SU-DHL-6 (cell line): Measurements from ENCODE around the gene KYNU.
A peak's percentile ranks its signal among the peaks of the same experiment; 100 is the strongest.
"Not testable (repeated sequence)": the region's sequence is repeated elsewhere in the genome, so short reads cannot be mapped to it uniquely, and the experiment has no call there.

Source experiments
- H2AFZ ChIP-seq: fragments of 200-600 bp; sonication (generic); 2 replicates; pipeline ENCODE4 v1.6.1; 2014; ENCODE audit warnings: low read depth, mild to moderate bottlenecking, moderate library complexity, mixed read lengths, antibody characterized with exemption, low read length; ENCODE audit not compliant: severe bottlenecking
- H3F3A ChIP-seq: fragments of 200-600 bp; shearing (Covaris generic); 2 replicates; pipeline ENCODE4 v1.6.0; 2016; ENCODE audit warnings: antibody characterized with exemption, mild to moderate bottlenecking; ENCODE audit not compliant: insufficient read depth
- H3K27ac ChIP-seq: fragments of 200-600 bp; sonication (generic); 2 replicates; pipeline ENCODE4 v1.5.1; 2016; ENCODE audit warnings: low read depth, mild to moderate bottlenecking, low read length, moderate library complexity, mixed read lengths
- H3K27me3 ChIP-seq: fragments of 200-600 bp; sonication (generic), shearing (Covaris generic); 2 replicates; pipeline ENCODE4 v1.6.0; 2014; ENCODE audit warnings: mild to moderate bottlenecking, low read length
- H3K36me3 ChIP-seq: fragments of 200-600 bp; sonication (generic); 2 replicates; pipeline ENCODE4 v1.6.1; 2014; ENCODE audit warnings: mild to moderate bottlenecking, low read length, mixed read lengths
- H3K4me2 ChIP-seq: fragments of 300-600, 200-600 bp; shearing (Covaris generic), sonication (generic); 2 replicates; pipeline ENCODE4 v1.6.0; 2014; ENCODE audit warnings: low read length, low read depth, mild to moderate bottlenecking; ENCODE audit not compliant: poor library complexity, severe bottlenecking
- H3K4me3 ChIP-seq: fragments of 200-600 bp; sonication (generic); 2 replicates; pipeline ENCODE4 v1.5.1; 2014; ENCODE audit warnings: antibody characterized with exemption, low read length, mild to moderate bottlenecking, mixed read lengths; ENCODE audit not compliant: insufficient read depth, poor library complexity, severe bottlenecking
- H3K79me2 ChIP-seq: fragments of 200-600 bp; sonication (generic); 2 replicates; pipeline ENCODE4 v1.6.1; 2014; ENCODE audit warnings: mild to moderate bottlenecking, low read length, moderate library complexity; ENCODE audit not compliant: insufficient read depth
- H3K9ac ChIP-seq: fragments of 200-600 bp; sonication (generic); 2 replicates; pipeline ENCODE4 v1.7.0; 2014; ENCODE audit warnings: mild to moderate bottlenecking, low read length
- H3K9me2 ChIP-seq: fragments of 200-600 bp; sonication (generic); replicated peaks from 2 replicates; pipeline ENCODE4 v1.6.1; 2014; ENCODE audit warnings: low read length; ENCODE audit not compliant: insufficient read depth
- H3K9me3 ChIP-seq: fragments of 200-600 bp; sonication (generic); 2 replicates; pipeline ENCODE4 v1.6.1; 2014; ENCODE audit warnings: low read length, mixed read lengths; ENCODE audit not compliant: insufficient read depth
- H4K20me1 ChIP-seq: fragments of 200-600 bp; sonication (generic); 2 replicates; pipeline ENCODE4 v1.6.1; 2014; ENCODE audit warnings: low read depth, mild to moderate bottlenecking, antibody characterized with exemption, low read length, moderate library complexity, mixed read lengths
- EZH2phosphoT487 ChIP-seq: fragments of 200-600 bp; sonication (generic), shearing (Covaris generic); conservative IDR thresholded peaks from 2 replicates; pipeline ENCODE4 v1.6.1; 2018; ENCODE audit warnings: mild to moderate bottlenecking, antibody characterized with exemption, low read length, moderate library complexity, mixed read lengths
- TF ChIP-seq, protein P1 (sequence below): fragments of 200-600 bp; sonication (generic); IDR thresholded peaks from one replicate; pipeline ENCODE4 v1.5.1; 2017; ENCODE audit warnings: antibody characterized with exemption, mild to moderate bottlenecking, low read length, moderate library complexity; ENCODE audit not compliant: insufficient read depth, poor library complexity, severe bottlenecking

Gene KYNU

DNA sequence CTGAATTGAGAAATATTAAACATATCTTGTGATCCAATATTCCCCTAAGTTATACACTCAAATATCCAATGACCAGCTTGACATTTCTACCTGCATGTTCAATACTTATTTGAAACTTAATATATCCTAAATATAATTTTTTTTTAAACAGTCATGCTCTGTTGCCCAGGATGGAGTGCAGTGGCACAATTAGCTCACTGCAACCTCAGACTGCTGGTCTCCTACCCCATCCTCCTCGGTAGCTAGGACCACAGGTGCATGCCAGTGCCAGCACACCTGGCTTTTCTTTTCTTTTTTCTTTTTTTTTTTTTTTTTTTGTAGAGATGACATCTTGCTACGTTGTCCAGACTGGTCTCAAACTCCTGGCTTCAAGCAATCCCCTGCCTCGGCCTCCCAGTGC lies 4.2 kb downstream of the KYNU start:
- Histone ChIP-seq H3F3A (peaks cover 45% of the 10 kb centered on the region), H3K9me3 (no peaks in the 10 kb centered on the region), H3K9ac (no peak overlapping the region), H3K27me3 (no peaks in the 10 kb centered on the region), H4K20me1 (no peaks in the 10 kb centered on the region), H2AFZ (no peak overlapping the region), H3K4me3 (no peak overlapping the region), H3K4me2 (peak overlapping the region; percentile 94), H3K36me3 (no peaks in the 10 kb centered on the region; the same call in 1 of the 2 replicates), H3K9me2 (no peaks in the 10 kb centered on the region), H3K79me2 (peaks cover 14% of the 10 kb centered on the region; the same call in 1 of the 2 replicates), H3K27ac (peak overlapping the region; percentile 93)
- TF ChIP-seq, protein P1, sequence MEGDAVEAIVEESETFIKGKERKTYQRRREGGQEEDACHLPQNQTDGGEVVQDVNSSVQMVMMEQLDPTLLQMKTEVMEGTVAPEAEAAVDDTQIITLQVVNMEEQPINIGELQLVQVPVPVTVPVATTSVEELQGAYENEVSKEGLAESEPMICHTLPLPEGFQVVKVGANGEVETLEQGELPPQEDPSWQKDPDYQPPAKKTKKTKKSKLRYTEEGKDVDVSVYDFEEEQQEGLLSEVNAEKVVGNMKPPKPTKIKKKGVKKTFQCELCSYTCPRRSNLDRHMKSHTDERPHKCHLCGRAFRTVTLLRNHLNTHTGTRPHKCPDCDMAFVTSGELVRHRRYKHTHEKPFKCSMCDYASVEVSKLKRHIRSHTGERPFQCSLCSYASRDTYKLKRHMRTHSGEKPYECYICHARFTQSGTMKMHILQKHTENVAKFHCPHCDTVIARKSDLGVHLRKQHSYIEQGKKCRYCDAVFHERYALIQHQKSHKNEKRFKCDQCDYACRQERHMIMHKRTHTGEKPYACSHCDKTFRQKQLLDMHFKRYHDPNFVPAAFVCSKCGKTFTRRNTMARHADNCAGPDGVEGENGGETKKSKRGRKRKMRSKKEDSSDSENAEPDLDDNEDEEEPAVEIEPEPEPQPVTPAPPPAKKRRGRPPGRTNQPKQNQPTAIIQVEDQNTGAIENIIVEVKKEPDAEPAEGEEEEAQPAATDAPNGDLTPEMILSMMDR: no peak
- TF ChIP-seq EZH2phosphoT487: no peak

DNA sequence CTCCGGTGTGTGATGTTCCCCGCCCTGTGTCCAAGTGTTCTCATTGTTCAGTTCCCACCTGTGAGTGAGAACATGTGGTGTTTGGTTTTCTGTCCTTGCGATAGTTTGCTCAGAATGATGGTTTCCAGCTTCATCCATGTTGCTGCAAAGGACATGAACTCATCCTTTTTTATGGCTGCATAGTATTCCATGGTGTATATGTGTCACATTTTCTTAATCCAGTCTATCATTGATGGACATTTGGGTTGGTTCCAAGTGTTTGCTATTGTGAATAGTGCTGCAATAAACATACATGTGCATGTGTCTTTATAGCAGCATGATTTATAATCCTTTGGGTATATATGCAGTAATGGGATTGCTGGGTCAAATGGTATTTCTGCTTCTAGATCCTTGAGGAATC lies 5.0 kb downstream of the KYNU start:
- not testable (repeated sequence) for H3K9me3 ChIP-seq, H3K4me2 ChIP-seq, H3K36me3 ChIP-seq, H3K27me3 ChIP-seq, H2AFZ ChIP-seq, H3K9ac ChIP-seq, H3K4me3 ChIP-seq, H3K9me2 ChIP-seq, H4K20me1 ChIP-seq, H3K27ac ChIP-seq
- peaks cover 14% of the 10 kb centered on the region; the same call in 1 of the 2 replicates for H3K79me2 ChIP-seq
- peaks cover 37% of the 10 kb centered on the region for H3F3A ChIP-seq

DNA sequence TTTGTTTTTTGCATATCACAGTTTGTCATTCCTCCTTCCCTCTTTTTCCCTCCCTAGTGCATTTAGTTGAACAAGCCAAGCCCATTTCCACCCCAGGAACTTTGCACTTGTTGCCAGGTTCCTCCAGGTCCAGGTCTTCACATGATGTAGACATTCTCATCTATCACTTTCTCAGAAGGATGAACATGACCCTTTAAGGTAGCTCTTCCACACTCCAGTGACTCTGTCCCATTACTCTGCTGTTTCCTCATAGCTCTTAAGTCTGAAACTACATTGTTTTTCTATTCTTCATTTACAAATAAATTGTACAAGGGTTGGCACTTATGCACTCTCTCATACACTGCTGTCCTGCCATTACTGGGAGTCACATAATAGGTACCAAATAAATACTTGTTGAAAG lies 6.1 kb downstream of the KYNU start:
- H4K20me1 ChIP-seq: no peaks in the 10 kb centered on the region

DNA sequence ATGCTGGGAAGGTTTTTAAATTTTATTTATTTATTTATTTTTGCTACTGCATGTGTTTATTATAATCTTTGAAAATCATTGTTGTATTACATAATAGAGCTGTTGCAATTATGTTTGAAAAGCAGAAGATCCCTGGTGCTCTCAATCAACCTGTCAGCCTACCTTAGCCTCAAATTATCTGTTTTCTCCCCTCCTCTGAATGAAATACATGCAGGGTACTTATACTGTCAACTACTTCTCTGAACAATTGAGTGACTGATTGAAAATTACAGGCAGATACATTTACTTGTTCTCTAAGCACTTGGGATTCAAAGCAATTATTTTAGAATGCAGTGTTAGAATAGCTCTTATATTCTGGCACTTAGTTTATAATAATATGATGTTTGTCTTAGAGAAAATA lies 8.1 kb downstream of the KYNU start:
- Histone ChIP-seq H3K27ac (no peak overlapping the region), H3K9ac (no peak overlapping the region)
- no peak for TF ChIP-seq EZH2phosphoT487
- TF ChIP-seq, protein P1: no peak

More for the DNA sequence above, 6.1 kb downstream of the KYNU start:
- TF ChIP-seq, protein P1: no peak
- TF ChIP-seq EZH2phosphoT487: no peak
- H3K9me3 ChIP-seq: no peaks in the 10 kb centered on the region
- no peak overlapping the region for H2AFZ ChIP-seq
- H3K4me3 ChIP-seq: no peak overlapping the region
- no peak overlapping the region for H3K4me2 ChIP-seq
- no peaks in the 10 kb centered on the region for H3K27me3 ChIP-seq
- no peak overlapping the region for H3K9ac ChIP-seq
- peaks cover 2% of the 10 kb centered on the region; the same call in 1 of the 2 replicates for H3K36me3 ChIP-seq
- peaks cover 27% of the 10 kb centered on the region for H3F3A ChIP-seq
- H3K9me2 ChIP-seq: no peaks in the 10 kb centered on the region
- peaks cover 11% of the 10 kb centered on the region; the same call in 1 of the 2 replicates for H3K79me2 ChIP-seq
- no peak overlapping the region for H3K27ac ChIP-seq

More for the DNA sequence above, 8.1 kb downstream of the KYNU start:
- no peaks in the 10 kb centered on the region for H3K9me3 ChIP-seq
- no peak overlapping the region for H3K4me3 ChIP-seq
- H3K4me2 ChIP-seq: no peak overlapping the region
- no peaks in the 10 kb centered on the region for H4K20me1 ChIP-seq
- no peaks in the 10 kb centered on the region for H3K27me3 ChIP-seq
- no peaks in the 10 kb centered on the region for H3K79me2 ChIP-seq
- H2AFZ ChIP-seq: no peak overlapping the region
- H3K36me3 ChIP-seq: peaks cover 2% of the 10 kb centered on the region; the same call in 1 of the 2 replicates
- H3F3A ChIP-seq: peaks cover 10% of the 10 kb centered on the region
- H3K9me2 ChIP-seq: no peaks in the 10 kb centered on the region
